Suprapubic skin (tissue), 4 donors: ENCODE results near the gene NRGN.
A peak's percentile ranks its signal among the peaks of the same experiment; 100 is the strongest.

Experiments
- EP300 ChIP-seq: sonication (generic); formaldehyde crosslinking; IDR thresholded peaks from one replicate; pipeline ENCODE4 v1.6.1; 2017; ENCODE audit warnings: antibody characterized with exemption
- POLR2A ChIP-seq, 2 donors: fragments of 450-650 bp; IDR thresholded peaks; one replicate each; pipeline ENCODE4 v1.6.1; 2017; ENCODE audit warnings: antibody characterized with exemption in 2 of 2, mild to moderate bottlenecking in 2 of 2, moderate library complexity in 2 of 2
- POLR2AphosphoS5 ChIP-seq, 3 donors: sonication (generic); formaldehyde crosslinking; IDR thresholded peaks; one replicate each; pipeline ENCODE4 v1.6.1; 2017; ENCODE audit warnings: antibody characterized with exemption in 3 of 3
- TF ChIP-seq, protein P1 (sequence below), 2 donors: fragments of 200-600 bp in 1 of 2; fragments of 450-650 bp in 1 of 2; sonication (generic) in 1 of 2; IDR thresholded peaks; one replicate each; pipeline ENCODE4 v1.5.1; 2016 to 2019; ENCODE audit warnings: antibody characterized with exemption in 2 of 2, mild to moderate bottlenecking in 1 of 2, moderate library complexity in 1 of 2

DNA sequence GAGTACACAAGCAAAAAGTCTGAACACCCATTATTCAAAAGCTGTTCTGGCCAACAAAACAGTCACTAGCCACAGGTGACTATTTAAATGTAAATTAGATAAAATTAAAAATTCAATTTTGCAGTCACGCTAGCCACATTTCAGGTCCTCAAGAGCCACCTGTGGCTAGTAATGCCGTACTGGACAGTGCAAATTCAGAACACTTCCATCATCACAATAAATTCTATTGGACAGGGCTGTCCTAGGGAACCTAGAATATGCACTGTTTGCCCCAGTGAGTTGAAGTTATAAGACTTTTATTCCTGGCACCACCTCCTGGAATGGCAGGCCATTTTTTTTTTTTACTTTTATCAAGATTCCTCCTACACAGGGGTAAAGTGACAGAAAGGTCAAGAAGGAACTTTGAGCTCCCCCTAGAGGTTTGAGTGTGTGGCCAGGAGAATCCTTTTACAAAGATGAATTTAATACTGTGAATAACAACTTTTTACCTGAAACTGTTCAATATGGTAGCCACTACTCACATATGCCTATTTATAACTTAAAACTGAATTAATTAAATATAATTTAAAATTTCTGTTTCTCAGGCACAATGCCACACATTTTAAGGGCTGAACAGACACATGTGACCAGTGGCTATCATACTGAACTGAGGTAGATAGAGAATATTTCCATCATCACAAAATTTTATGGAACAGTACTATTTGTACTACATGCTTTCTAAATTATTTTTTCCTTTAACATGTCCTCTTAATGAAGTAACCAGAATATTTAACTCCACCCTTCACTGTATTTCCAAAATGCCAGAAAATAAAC, 53.9 kb downstream of the NRGN start:
- TF ChIP-seq, protein P1, sequence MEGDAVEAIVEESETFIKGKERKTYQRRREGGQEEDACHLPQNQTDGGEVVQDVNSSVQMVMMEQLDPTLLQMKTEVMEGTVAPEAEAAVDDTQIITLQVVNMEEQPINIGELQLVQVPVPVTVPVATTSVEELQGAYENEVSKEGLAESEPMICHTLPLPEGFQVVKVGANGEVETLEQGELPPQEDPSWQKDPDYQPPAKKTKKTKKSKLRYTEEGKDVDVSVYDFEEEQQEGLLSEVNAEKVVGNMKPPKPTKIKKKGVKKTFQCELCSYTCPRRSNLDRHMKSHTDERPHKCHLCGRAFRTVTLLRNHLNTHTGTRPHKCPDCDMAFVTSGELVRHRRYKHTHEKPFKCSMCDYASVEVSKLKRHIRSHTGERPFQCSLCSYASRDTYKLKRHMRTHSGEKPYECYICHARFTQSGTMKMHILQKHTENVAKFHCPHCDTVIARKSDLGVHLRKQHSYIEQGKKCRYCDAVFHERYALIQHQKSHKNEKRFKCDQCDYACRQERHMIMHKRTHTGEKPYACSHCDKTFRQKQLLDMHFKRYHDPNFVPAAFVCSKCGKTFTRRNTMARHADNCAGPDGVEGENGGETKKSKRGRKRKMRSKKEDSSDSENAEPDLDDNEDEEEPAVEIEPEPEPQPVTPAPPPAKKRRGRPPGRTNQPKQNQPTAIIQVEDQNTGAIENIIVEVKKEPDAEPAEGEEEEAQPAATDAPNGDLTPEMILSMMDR (IDR thresholded peaks at IDR 0.05) = peak in 1 of 2 donors; percentile 37
- TF ChIP-seq POLR2A (IDR thresholded peaks at IDR 0.05) (no peak), EP300 (no peak), POLR2AphosphoS5 (IDR thresholded peaks at IDR 0.05) (no peak)
